ENCODE results near the gene RPL29. TPM values are rescaled to one million over a fixed set of nuclear protein-coding genes. Genes with fewer than 3 reads are reported as not detected.

RPL29 gene
- polyA plus RNA-seq, 4 donors: 2,279 to 2,521 (median 2,399) TPM

DNA sequence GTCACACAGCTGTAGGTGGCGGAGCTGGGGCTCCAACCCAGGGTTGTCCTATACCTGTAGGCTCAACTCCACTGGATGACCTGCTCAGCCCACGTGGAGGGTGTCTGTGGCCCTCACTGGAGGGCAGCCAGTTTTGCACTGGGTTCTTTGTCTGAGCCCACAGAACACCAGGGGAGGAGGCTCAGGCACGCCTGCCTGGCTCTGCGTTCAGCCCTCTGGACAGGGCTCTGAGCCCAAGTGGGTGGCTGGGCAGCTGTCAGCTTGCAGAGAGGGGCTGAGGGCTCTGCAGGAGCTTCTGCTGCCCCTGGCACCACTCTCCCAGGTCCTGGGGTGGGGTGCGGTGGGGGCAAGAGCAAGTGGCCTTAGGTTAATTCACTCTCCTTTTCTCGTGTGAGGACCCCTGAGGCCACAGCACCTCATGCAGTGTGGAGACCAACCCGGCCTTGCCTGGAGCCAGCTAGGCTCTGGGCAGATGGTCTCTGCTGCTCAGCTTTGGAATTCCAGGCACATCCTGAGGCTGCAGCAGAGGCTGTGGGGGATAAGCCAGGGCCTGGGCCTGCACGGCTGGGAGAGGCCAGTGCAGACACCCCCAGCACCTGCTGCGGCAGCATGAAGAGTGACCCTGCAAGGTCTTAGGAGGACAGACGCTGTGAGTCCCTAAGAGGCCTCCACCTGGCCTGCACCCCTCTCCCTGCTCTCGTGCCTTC lies 37.2 kb upstream of the RPL29 start:
- Histone ChIP-seq H3K9me3 (ENCODE audit: control insufficient read depth in 2 of 2, insufficient read depth in 1 of 2, low read depth in 1 of 2, low read length in 1 of 2) (no peaks in the 10 kb centered on the region), H3K27ac (ENCODE audit: low read depth in 1 of 3, low read length in 2 of 3) (no peak overlapping the region), H3K4me1 (ENCODE audit: control insufficient read depth in 3 of 3, insufficient read depth in 2 of 3, low read depth in 1 of 3, low read length in 2 of 3) (peaks cover 0 to 11% (median 0%) of the 10 kb centered on the region in 3 donors), H3K36me3 (ENCODE audit: control insufficient read depth in 3 of 3, insufficient read depth in 2 of 3, low read depth in 1 of 3, low read length in 3 of 3) (no peaks in the 10 kb centered on the region), H3K4me3 (ENCODE audit: low read depth in 1 of 3, low read length in 3 of 3) (no peak overlapping the region), H3K27me3 (ENCODE audit: control insufficient read depth in 3 of 3, insufficient read depth in 3 of 3, low read length in 3 of 3) (no peaks in the 10 kb centered on the region)
- FAIRE-seq: no peak
- WGBS, 3 donors: 79 to 84% (median 81%) methylated on average over 11 of the region's 11 CpGs
- DNase-seq: no peak

- FAIRE-seq: no peak
Observed at GRCh38 chr3:52031896-52032295, 36.2 kb upstream of the RPL29 start.

GRCh38 chr3:52030714-52031310 lies 35.1 kb upstream of the RPL29 start:
- H3K27ac ChIP-seq (ENCODE audit: low read depth in 1 of 3, low read length in 2 of 3): no peak overlapping the region
- peaks cover 0 to 11% (median 0%) of the 10 kb centered on the region in 3 donors for H3K4me1 ChIP-seq (ENCODE audit: control insufficient read depth in 3 of 3, insufficient read depth in 2 of 3, low read depth in 1 of 3, low read length in 2 of 3)
- DNase-seq (no peak), FAIRE-seq (no peak)
- 86 to 90% (median 89%) methylated on average over 11 of the region's 11 CpGs for WGBS, 3 donors
- H3K27me3 ChIP-seq (ENCODE audit: control insufficient read depth in 3 of 3, insufficient read depth in 3 of 3, low read length in 3 of 3): no peaks in the 10 kb centered on the region
- H3K4me3 ChIP-seq (ENCODE audit: low read depth in 1 of 3, low read length in 3 of 3): no peak overlapping the region
- H3K9me3 ChIP-seq (ENCODE audit: control insufficient read depth in 2 of 2, insufficient read depth in 1 of 2, low read depth in 1 of 2, low read length in 1 of 2): no peaks in the 10 kb centered on the region
- H3K36me3 ChIP-seq (ENCODE audit: control insufficient read depth in 3 of 3, insufficient read depth in 2 of 3, low read depth in 1 of 3, low read length in 3 of 3): no peaks in the 10 kb centered on the region

More at GRCh38 chr3:52031896-52032295, 36.2 kb upstream of the RPL29 start:
- Histone ChIP-seq H3K27me3 (ENCODE audit: control insufficient read depth in 3 of 3, insufficient read depth in 3 of 3, low read length in 3 of 3) (no peaks in the 10 kb centered on the region), H3K36me3 (ENCODE audit: control insufficient read depth in 3 of 3, insufficient read depth in 2 of 3, low read depth in 1 of 3, low read length in 3 of 3) (no peaks in the 10 kb centered on the region), H3K4me3 (ENCODE audit: low read depth in 1 of 3, low read length in 3 of 3) (no peak overlapping the region), H3K9me3 (ENCODE audit: control insufficient read depth in 2 of 2, insufficient read depth in 1 of 2, low read depth in 1 of 2, low read length in 1 of 2) (no peaks in the 10 kb centered on the region), H3K27ac (ENCODE audit: low read depth in 1 of 3, low read length in 2 of 3) (no peak overlapping the region), H3K4me1 (ENCODE audit: control insufficient read depth in 3 of 3, insufficient read depth in 2 of 3, low read depth in 1 of 3, low read length in 2 of 3) (peaks cover 0 to 11% (median 0%) of the 10 kb centered on the region in 3 donors)
- no peak for DNase-seq
- 86 to 97% (median 91%) methylated on average over 10 of the region's 10 CpGs for WGBS, 3 donors

DNA sequence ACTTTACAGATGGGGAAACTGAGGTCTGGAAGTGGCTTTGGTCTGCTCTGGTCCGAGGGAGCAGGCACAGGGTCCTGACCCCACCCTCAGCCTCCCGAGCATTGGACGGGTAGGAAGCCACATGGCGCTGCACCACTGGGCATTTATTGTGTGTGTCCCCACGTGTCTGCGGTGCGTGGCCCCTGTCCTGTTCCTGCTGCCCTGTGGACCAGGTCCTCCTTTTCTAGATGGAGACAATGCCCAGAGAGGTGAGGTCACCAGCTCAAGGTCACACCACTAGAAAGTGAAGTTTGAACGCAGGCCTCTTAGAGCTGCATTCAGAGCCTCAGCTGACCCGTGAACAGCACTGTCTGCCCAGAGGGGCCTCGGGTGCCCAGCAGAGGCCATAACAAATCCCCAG lies 33.8 kb upstream of the RPL29 start:
- no peak overlapping the region for H3K4me3 ChIP-seq (ENCODE audit: low read depth in 1 of 3, low read length in 3 of 3)
- no peak for FAIRE-seq

GRCh38 chr3:52029053-52029452 lies 33.4 kb upstream of the RPL29 start:
- Histone ChIP-seq H3K27me3 (ENCODE audit: control insufficient read depth in 3 of 3, insufficient read depth in 3 of 3, low read length in 3 of 3) (no peaks in the 10 kb centered on the region), H3K9me3 (ENCODE audit: control insufficient read depth in 2 of 2, insufficient read depth in 1 of 2, low read depth in 1 of 2, low read length in 1 of 2) (no peaks in the 10 kb centered on the region), H3K36me3 (ENCODE audit: control insufficient read depth in 3 of 3, insufficient read depth in 2 of 3, low read depth in 1 of 3, low read length in 3 of 3) (no peaks in the 10 kb centered on the region), H3K27ac (ENCODE audit: low read depth in 1 of 3, low read length in 2 of 3) (no peak overlapping the region), H3K4me1 (ENCODE audit: control insufficient read depth in 3 of 3, insufficient read depth in 2 of 3, low read depth in 1 of 3, low read length in 2 of 3) (peaks cover 0 to 4% (median 0%) of the 10 kb centered on the region in 3 donors), H3K4me3 (ENCODE audit: low read depth in 1 of 3, low read length in 3 of 3) (no peak overlapping the region)
- DNase-seq: no peak
- WGBS, 3 donors: 71 to 78% (median 72%) methylated on average over 9 of the region's 9 CpGs
- FAIRE-seq: no peak

More for the DNA sequence above, 33.8 kb upstream of the RPL29 start:
- no peak for DNase-seq
- WGBS, 3 donors: 78 to 86% (median 84%) methylated on average over 10 of the region's 10 CpGs
- no peaks in the 10 kb centered on the region for H3K27me3 ChIP-seq (ENCODE audit: control insufficient read depth in 3 of 3, insufficient read depth in 3 of 3, low read length in 3 of 3)
- H3K4me1 ChIP-seq (ENCODE audit: control insufficient read depth in 3 of 3, insufficient read depth in 2 of 3, low read depth in 1 of 3, low read length in 2 of 3): peaks cover 0 to 8% (median 0%) of the 10 kb centered on the region in 3 donors
- no peaks in the 10 kb centered on the region for H3K36me3 ChIP-seq (ENCODE audit: control insufficient read depth in 3 of 3, insufficient read depth in 2 of 3, low read depth in 1 of 3, low read length in 3 of 3)
- no peaks in the 10 kb centered on the region for H3K9me3 ChIP-seq (ENCODE audit: control insufficient read depth in 2 of 2, insufficient read depth in 1 of 2, low read depth in 1 of 2, low read length in 1 of 2)
- no peak overlapping the region for H3K27ac ChIP-seq (ENCODE audit: low read depth in 1 of 3, low read length in 2 of 3)

DNA sequence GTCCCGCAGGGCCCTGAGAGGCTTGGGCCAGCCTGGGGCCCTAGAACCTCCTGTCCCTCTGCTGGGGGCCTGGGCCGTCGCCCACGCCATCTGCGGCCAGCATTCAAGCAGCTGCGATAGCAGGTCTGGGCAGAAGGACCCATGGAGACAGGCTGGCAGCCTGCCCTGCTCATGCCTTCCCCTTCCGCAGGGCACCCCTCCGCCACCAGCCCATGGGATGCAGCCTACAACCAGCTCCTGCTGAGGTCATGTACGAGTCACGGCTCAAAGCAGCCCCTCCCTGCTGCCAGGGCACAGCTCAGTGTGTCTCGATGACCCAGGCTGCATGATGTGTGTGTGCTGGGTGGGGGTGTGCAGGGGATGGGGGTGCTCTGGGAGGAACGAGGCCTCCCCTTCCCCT lies 32.9 kb upstream of the RPL29 start:
- Histone ChIP-seq H3K4me3 (ENCODE audit: low read depth in 1 of 3, low read length in 3 of 3) (no peak overlapping the region), H3K4me1 (ENCODE audit: control insufficient read depth in 3 of 3, insufficient read depth in 2 of 3, low read depth in 1 of 3, low read length in 2 of 3) (peaks cover 0 to 3% (median 0%) of the 10 kb centered on the region in 3 donors)
- FAIRE-seq: no peak

DNA sequence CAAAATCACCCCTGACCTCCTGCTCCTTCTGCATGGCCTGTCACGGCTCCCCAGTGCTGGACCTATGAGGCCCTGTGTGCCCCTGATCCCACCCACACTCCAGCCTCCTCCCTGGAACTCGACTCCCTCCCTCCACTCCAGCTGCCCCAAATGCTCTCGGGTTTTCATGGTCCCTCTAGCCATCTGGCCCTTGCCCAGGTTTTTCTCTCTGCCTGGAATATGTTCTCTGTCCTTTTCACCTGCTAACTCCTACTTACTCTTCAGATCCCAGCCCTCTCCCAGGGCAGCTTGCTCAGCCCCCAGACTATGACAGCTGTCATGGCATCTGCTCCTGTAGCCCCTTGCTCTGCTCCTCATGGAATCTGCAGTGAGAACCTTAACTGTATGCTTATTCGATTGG lies 30.3 kb upstream of the RPL29 start:
- H3K9me3 ChIP-seq (ENCODE audit: control insufficient read depth in 2 of 2, insufficient read depth in 1 of 2, low read depth in 1 of 2, low read length in 1 of 2): no peaks in the 10 kb centered on the region
- DNase-seq (no peak), FAIRE-seq (no peak)
- H3K27ac ChIP-seq (ENCODE audit: low read depth in 1 of 3, low read length in 2 of 3): no peak overlapping the region
- no peaks in the 10 kb centered on the region for H3K27me3 ChIP-seq (ENCODE audit: control insufficient read depth in 3 of 3, insufficient read depth in 3 of 3, low read length in 3 of 3)
- H3K36me3 ChIP-seq (ENCODE audit: control insufficient read depth in 3 of 3, insufficient read depth in 2 of 3, low read depth in 1 of 3, low read length in 3 of 3): no peaks in the 10 kb centered on the region
- H3K4me1 ChIP-seq (ENCODE audit: control insufficient read depth in 3 of 3, insufficient read depth in 2 of 3, low read depth in 1 of 3, low read length in 2 of 3): no peaks in the 10 kb centered on the region
- no peak overlapping the region for H3K4me3 ChIP-seq (ENCODE audit: low read depth in 1 of 3, low read length in 3 of 3)
- 53 to 72% (median 62%) methylated on average over 4 of the region's 4 CpGs for WGBS, 3 donors

More for the DNA sequence above, 32.9 kb upstream of the RPL29 start:
- no peak for DNase-seq
- 76 to 85% (median 84%) methylated on average over 12 of the region's 12 CpGs for WGBS, 3 donors
- Histone ChIP-seq H3K27me3 (ENCODE audit: control insufficient read depth in 3 of 3, insufficient read depth in 3 of 3, low read length in 3 of 3) (no peaks in the 10 kb centered on the region), H3K36me3 (ENCODE audit: control insufficient read depth in 3 of 3, insufficient read depth in 2 of 3, low read depth in 1 of 3, low read length in 3 of 3) (no peaks in the 10 kb centered on the region), H3K9me3 (ENCODE audit: control insufficient read depth in 2 of 2, insufficient read depth in 1 of 2, low read depth in 1 of 2, low read length in 1 of 2) (no peaks in the 10 kb centered on the region), H3K27ac (ENCODE audit: low read depth in 1 of 3, low read length in 2 of 3) (no peak overlapping the region)

DNA sequence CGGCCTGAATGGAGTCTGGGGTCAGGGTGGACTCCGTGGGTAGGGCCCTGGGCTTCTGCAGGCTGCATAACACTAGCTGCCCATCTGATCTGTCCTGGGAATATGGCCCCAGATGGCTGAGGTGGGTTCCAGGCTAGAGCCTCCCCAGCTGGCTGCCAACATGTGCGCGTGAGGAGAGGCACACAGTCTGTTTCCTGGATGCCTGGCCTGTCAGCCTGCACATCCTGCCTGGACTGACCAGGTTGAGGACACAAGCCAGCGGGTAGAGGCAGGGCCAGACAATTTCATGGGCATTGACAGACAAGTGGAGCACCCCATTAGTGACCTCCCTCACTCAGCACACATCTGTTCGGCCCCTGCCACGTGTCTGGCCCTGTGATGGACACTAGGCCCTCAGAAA lies 29.8 kb upstream of the RPL29 start:
- Histone ChIP-seq H3K27me3 (ENCODE audit: control insufficient read depth in 3 of 3, insufficient read depth in 3 of 3, low read length in 3 of 3) (no peaks in the 10 kb centered on the region), H3K4me1 (ENCODE audit: control insufficient read depth in 3 of 3, insufficient read depth in 2 of 3, low read depth in 1 of 3, low read length in 2 of 3) (no peaks in the 10 kb centered on the region), H3K4me3 (ENCODE audit: low read depth in 1 of 3, low read length in 3 of 3) (no peak overlapping the region), H3K27ac (ENCODE audit: low read depth in 1 of 3, low read length in 2 of 3) (no peak overlapping the region), H3K36me3 (ENCODE audit: control insufficient read depth in 3 of 3, insufficient read depth in 2 of 3, low read depth in 1 of 3, low read length in 3 of 3) (no peaks in the 10 kb centered on the region), H3K9me3 (ENCODE audit: control insufficient read depth in 2 of 2, insufficient read depth in 1 of 2, low read depth in 1 of 2, low read length in 1 of 2) (no peaks in the 10 kb centered on the region)
- FAIRE-seq: no peak
- DNase-seq: no peak
- 72 to 86% (median 77%) methylated on average over 7 of the region's 7 CpGs for WGBS, 3 donors

Measured in small intestine (tissue), 7 donors.